Right renal pelvis (tissue), 4 donors: ENCODE data around the gene FLNB. TPM values are rescaled to one million over a fixed set of nuclear protein-coding genes. Genes with fewer than 3 reads are reported as not detected.
A peak's percentile ranks its signal among the peaks of the same experiment; 100 is the strongest.

Experiments used
- DNase-seq, 4 donors: peaks; one replicate each; pipeline ENCODE4 v3.0.0-alpha.2; 2013; ENCODE audit warnings: low read depth in 4 of 4, low spot score in 3 of 4, missing footprints in 1 of 4
- polyA plus RNA-seq, 4 donors: library from polyadenylated mRNA; unstranded; fragments of 120-200 nt; gene quantifications; one replicate each; pipeline ENCODE4 v1.2.1, GENCODE V29; 2013; ENCODE audit not compliant: insufficient read length in 4 of 4

FLNB gene
- 100 to 1,000 TPM; 165 to 175 (median 173) TPM for polyA plus RNA-seq

DNA sequence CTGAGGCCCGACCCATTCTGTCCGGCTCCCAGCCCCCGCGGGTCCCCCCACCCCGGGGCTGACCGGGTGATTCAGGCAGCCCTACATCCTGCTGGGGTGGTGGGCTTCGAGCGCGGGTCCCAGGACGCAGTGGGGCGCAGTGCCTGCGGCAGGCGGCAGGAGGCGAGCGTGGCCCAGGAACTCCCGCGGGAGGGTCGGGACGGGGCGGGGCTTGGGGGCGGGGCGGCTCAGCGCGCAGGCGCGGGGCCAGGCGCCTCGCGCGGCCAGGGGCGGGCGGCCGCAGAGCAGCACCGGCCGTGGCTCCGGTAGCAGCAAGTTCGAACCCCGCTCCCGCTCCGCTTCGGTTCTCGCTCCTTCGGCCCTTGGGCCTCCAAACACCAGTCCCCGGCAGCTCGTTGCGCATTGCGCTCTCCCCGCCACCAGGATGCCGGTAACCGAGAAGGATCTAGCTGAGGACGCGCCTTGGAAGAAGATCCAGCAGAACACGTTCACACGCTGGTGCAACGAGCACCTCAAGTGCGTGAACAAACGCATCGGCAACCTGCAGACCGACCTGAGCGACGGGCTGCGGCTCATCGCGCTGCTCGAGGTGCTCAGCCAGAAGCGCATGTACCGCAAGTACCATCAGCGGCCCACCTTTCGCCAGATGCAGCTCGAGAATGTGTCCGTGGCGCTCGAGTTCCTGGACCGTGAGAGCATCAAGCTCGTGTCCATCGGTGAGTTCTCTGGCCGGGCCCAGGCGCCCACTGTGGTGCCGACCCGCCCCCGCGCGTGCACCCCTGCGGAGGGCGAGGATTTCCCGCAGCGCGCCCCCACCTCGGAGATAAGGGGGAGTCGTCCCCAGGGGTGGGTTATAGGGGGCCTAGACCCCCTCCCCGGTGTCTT is at the start of gene FLNB:
TSS of gene FLNB (plus strand) at position 282 of the 885 bp plus-strand sequence. CDS start at position 425, 143 bp downstream.
- DNase-seq, result peak in 3 of 4 donors; percentile 55 to 74 (median 66)

- DNase-seq, result no peak
These were observed 49.4 kb upstream of the FLNB start for GRCh38 chr3:57958642-57959422.

DNA sequence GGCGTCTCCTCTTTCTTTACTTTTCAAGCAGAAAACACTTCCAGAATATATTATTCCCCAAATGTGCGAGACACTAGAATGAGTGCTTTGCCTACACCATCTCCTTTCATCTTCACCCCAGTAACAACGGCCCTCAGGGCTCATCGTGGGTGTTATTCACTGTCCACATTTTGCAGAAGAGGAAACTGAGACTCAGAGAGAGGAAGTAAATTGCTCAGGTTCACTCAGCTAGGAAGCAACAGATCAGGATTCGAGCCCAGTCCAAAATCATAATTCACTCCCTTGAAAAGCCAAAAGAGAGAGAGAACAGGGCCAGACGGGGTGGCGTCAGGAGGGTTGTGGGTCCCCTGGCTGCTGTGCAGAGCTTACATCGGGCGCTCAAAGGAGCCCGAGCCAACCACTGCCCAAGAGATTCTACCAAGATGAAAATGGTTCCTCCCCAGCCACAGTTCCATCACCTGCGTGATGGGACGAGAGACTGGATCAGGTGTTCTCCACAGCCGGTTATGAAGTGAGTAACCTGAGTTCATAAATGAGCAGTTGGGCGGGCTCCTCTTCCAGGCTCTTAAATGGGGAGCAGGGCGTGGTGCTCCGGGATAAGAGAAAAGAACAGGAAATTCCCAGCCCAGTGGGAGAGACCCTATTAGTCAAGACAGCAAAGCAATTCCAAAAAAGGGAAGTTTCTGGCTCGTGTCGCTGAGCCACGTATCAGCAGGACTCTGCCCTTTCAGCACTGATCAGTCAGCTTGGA is 48.6 kb upstream of the FLNB start:
- DNase-seq, result no peak

DNA sequence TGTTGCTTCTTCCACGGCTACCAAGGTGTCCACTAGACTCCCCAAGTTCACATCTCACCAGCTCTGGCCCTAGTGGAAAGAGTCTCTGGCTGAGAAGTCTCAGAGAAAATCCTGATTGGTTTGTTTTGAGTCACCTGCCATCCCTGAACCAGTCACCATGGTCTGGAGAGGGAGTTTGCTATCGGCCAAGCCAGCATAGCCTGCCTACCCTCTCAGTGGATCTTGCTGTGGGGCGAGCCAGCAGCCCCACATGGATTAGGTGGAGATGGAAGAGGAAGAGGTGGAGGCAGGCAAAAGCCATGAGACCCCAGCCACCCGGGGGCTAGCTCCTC is 48.1 kb upstream of the FLNB start:
- DNase-seq, result no peak

DNA sequence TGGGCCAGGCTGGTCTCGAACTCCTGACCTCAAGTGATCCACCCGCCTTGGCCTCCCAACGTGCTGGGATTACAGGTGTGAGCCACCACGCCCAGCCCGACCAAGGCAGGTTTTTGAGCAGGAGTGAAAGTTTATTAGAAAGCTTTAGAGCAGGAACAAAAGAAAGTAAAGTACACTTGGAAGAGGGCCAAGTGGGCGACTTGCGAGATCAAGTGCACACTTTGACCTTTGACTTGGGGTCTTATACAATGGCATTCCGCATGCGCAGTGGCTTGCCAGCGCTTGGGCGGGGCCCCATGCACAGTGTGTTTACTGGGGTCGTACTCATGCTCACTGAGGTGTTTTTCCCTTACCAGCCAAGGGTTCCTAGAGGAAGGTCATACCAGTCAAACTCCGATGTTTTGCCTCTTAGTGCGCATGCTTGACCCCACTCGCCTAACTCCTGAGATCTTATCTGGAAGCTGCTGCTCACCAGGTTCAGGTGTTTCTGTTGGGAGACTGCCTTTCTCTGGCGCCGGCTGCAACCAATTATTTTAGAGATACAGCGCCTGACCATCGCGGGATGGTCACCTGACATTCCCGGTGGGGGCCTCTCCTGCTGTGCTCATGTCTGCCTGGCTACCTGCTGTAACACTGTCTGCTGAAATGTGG is 46.9 kb upstream of the FLNB start:
- no peak for DNase-seq

- DNase-seq, result no peak
These were observed 46.3 kb upstream of the FLNB start for GRCh38 chr3:57961828-57962447.

GRCh38 chr3:57962448-57962834 is 45.8 kb upstream of the FLNB start:
- no peak for DNase-seq

- DNase-seq, result no peak
These were observed 44.3 kb upstream of the FLNB start for GRCh38 chr3:57963811-57964346.

DNA sequence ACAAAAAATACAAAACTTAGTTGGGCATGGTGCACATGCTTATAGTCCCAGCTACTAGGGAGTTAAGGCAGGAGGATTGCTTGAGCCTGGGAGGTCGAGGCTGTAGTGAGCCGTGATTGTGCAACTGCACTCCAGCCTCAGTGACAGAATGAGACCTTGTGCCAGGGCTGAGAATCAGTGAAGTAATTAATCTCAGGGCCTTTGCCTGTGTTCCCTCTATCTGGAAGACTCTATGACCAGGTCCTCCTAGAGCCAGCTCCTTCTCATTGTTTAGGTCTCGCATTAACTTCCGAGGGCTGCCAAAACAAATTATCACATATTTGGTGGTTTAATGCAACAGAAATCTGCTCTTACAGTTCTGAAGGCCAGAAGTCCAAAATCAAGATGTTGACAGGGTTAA is 41.4 kb upstream of the FLNB start:
- no peak for DNase-seq

- DNase-seq, result no peak
These were observed 40.6 kb upstream of the FLNB start for GRCh38 chr3:57967590-57967989.

GRCh38 chr3:57968501-57968900 is 39.7 kb upstream of the FLNB start:
- no peak for DNase-seq

GRCh38 chr3:57971975-57972374 is 36.2 kb upstream of the FLNB start:
- DNase-seq, result no peak

- no peak for DNase-seq
These were observed 35.6 kb upstream of the FLNB start for GRCh38 chr3:57972531-57973111.

DNA sequence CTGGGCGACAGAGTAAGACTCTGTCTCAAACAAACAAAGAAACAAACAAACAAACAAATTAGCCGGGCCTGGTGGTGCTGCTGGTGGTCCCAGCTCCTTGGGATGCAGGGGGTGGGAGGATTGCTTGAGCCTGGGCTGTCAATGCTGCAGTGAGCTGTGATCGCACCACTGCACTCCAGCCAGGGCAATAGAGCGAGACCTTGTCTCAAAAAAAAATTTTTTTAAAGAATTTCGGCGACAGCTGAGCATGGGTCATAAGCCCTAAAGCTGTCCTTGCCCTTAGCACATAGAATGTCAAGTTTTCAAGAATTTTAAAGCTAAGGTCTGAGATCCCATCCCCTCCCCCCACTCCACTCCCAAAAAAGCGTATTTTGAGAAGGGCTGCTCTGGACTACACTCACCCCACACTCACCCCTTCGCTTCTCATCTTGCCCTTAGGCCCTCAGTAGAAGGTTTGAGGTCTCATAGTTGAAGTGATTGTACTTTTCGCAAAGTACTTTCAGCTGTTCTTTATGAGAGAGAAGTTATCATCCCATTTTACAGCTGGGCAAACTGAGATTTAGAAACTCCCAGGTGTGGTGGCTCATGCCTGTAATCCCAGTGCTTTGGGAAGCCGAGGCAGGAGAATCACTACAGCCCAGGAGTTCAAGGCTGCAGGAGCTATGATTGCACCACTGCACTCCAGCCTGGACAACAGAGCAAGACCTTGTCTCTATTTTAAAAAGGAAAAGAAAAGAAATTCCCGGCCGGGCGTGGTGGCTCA is 34.3 kb upstream of the FLNB start:
- DNase-seq, result no peak

DNA sequence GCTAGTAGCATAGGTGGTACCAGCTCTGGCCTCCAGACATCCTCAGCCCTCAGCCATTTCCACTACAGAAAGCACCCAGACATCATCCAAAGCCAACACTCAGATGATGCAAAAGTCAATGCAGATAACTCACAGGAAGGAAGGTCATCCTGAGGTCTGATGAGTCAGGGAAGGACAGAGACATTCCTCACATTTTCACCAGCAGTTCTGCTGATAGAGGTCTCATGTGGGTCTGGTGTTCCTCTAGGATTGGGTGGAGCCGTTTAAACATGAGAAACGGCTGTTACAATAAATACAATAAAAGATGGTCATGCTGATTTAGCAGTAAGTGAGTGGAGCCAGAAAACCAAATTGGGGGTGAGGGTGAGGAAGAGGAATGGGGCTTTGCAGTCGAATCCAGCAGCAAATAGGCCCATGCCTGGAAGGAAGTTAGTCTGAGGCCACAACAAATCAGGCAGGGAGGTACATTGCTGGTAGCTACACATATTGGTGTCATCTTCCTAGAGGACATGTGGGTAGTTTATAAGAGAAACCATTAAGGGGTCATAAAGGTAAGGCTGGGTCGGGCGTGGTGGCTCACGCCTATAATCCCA is 33.3 kb upstream of the FLNB start:
- no peak for DNase-seq

GRCh38 chr3:57977818-57978235 is 30.4 kb upstream of the FLNB start:
- DNase-seq, result no peak

- DNase-seq, result no peak
These were observed 29.9 kb upstream of the FLNB start for GRCh38 chr3:57978316-57978715.

GRCh38 chr3:57980416-57980815 is 27.8 kb upstream of the FLNB start:
- DNase-seq, result no peak
